Uterus (tissue), 2 donors: ENCODE results near the gene HOXD4.

Experiments used
- CTCF ChIP-seq, 4 experiments: fragments of 200-600 bp in 2 of 4; fragments of 450-650 bp in 2 of 4; sonication (generic) in 2 of 4; IDR thresholded peaks; one replicate each; pipeline ENCODE4 v1.5.1; 2016 to 2019; ENCODE audit warnings: antibody characterized with exemption in 4 of 4, mild to moderate bottlenecking in 2 of 4, moderate library complexity in 1 of 4
- POLR2A ChIP-seq, 2 donors: fragments of 450-650 bp; IDR thresholded peaks; one replicate each; pipeline ENCODE4 v1.6.1; 2016; ENCODE audit warnings: antibody characterized with exemption in 2 of 2, mild to moderate bottlenecking in 1 of 2, moderate library complexity in 1 of 2

GRCh38 chr2:176103742-176104315 is 47.5 kb upstream of the HOXD4 start:
- TF ChIP-seq POLR2A (IDR thresholded peaks at IDR 0.05) (no peak), CTCF (IDR thresholded peaks at IDR 0.05) (no peak)
